HEK293 (cell line): ENCODE measurements around the gene FOXF1.
A peak's percentile ranks its signal among the peaks of the same experiment; 100 is the strongest.

Experiments used
- BCL6B ChIP-seq: fragments of 450-650 bp; formaldehyde crosslinking; IDR thresholded peaks from 2 replicates; pipeline ENCODE4 v1.5.1; 2017; ENCODE audit warnings: missing biosample characterization, missing genetic modification characterization
- EGR2 ChIP-seq: fragments of 450-650 bp; formaldehyde crosslinking; IDR thresholded peaks from 2 replicates; pipeline ENCODE4 v1.5.1; 2016; ENCODE audit warnings: low read depth, missing biosample characterization, missing genetic modification characterization
- KLF17 ChIP-seq: fragments of 450-650 bp; formaldehyde crosslinking; IDR thresholded peaks from 2 replicates; pipeline ENCODE4 v1.5.1; 2016; ENCODE audit warnings: missing biosample characterization, missing genetic modification characterization
- KLF8 ChIP-seq: fragments of 450-650 bp; formaldehyde crosslinking; IDR thresholded peaks from 2 replicates; pipeline ENCODE4 v1.5.1; 2016; ENCODE audit warnings: missing biosample characterization, missing genetic modification characterization
- SALL2 ChIP-seq: fragments of 450-650 bp; formaldehyde crosslinking; IDR thresholded peaks from 2 replicates; pipeline ENCODE4 v1.5.0; 2017; ENCODE audit warnings: missing biosample characterization, mild to moderate bottlenecking, missing genetic modification characterization, borderline replicate concordance
- ZBTB17 ChIP-seq: fragments of 450-650 bp; formaldehyde crosslinking; IDR thresholded peaks from 2 replicates; pipeline ENCODE4 v1.5.1; 2016; ENCODE audit warnings: missing biosample characterization, missing genetic modification characterization
- ZBTB6 ChIP-seq: fragments of 450-650 bp; formaldehyde crosslinking; IDR thresholded peaks from 2 replicates; pipeline ENCODE4 v1.5.1; 2017; ENCODE audit warnings: missing biosample characterization, missing genetic modification characterization
- ZFP41 ChIP-seq: fragments of 450-650 bp; formaldehyde crosslinking; IDR thresholded peaks from 2 replicates; pipeline ENCODE4 v1.5.1; 2016; ENCODE audit warnings: missing biosample characterization, missing genetic modification characterization, borderline replicate concordance
- ZNF274 ChIP-seq, 2 experiments: fragments of 200-500 bp in 1 of 2; fragments of 450-650 bp in 1 of 2; sonication (Bioruptor generic) in 1 of 2; formaldehyde crosslinking in 1 of 2; IDR thresholded peaks; 2 replicates each; pipeline versions ENCODE4 v1.5.1 to v1.6.1; 2014 to 2016; ENCODE audit warnings: borderline replicate concordance in 1 of 2, inconsistent platforms in 1 of 2, low read length in 1 of 2, missing biosample characterization in 1 of 2, missing genetic modification characterization in 1 of 2
- ZNF302 ChIP-seq: fragments of 450-650 bp; formaldehyde crosslinking; IDR thresholded peaks from 2 replicates; pipeline ENCODE4 v1.5.1; 2016; ENCODE audit warnings: missing biosample characterization, missing genetic modification characterization, low read depth
- ZNF473 ChIP-seq: fragments of 450-650 bp; formaldehyde crosslinking; IDR thresholded peaks from 2 replicates; pipeline ENCODE4 v1.5.1; 2017; ENCODE audit warnings: missing biosample characterization, missing genetic modification characterization
- ZNF488 ChIP-seq: fragments of 450-650 bp; formaldehyde crosslinking; IDR thresholded peaks from 2 replicates; pipeline ENCODE4 v1.5.1; 2016; ENCODE audit warnings: missing biosample characterization, missing genetic modification characterization
- ZNF514 ChIP-seq: fragments of 450-650 bp; formaldehyde crosslinking; IDR thresholded peaks from 2 replicates; pipeline ENCODE4 v1.5.1; 2016; ENCODE audit warnings: missing biosample characterization, missing genetic modification characterization
- ZNF580 ChIP-seq: fragments of 450-650 bp; formaldehyde crosslinking; IDR thresholded peaks from 2 replicates; pipeline ENCODE4 v1.5.1; 2016; ENCODE audit warnings: missing biosample characterization, missing genetic modification characterization
- ZNF645 ChIP-seq: fragments of 450-650 bp; formaldehyde crosslinking; IDR thresholded peaks from 2 replicates; pipeline ENCODE4; 2016; ENCODE audit warnings: missing biosample characterization, missing genetic modification characterization
- ZNF677 ChIP-seq: fragments of 450-650 bp; IDR thresholded peaks from 2 replicates; pipeline ENCODE4 v1.5.0; 2018; ENCODE audit warnings: missing biosample characterization, mild to moderate bottlenecking, missing genetic modification characterization, moderate library complexity
- ZNF692 ChIP-seq: fragments of 450-650 bp; formaldehyde crosslinking; IDR thresholded peaks from 2 replicates; pipeline ENCODE4 v1.5.1; 2016; ENCODE audit warnings: missing biosample characterization, missing genetic modification characterization
- ZNF704 ChIP-seq: fragments of 450-650 bp; formaldehyde crosslinking; IDR thresholded peaks from 2 replicates; pipeline ENCODE4 v1.5.1; 2016; ENCODE audit warnings: missing biosample characterization, missing genetic modification characterization
- ZNF768 ChIP-seq: fragments of 450-650 bp; formaldehyde crosslinking; IDR thresholded peaks from 2 replicates; pipeline ENCODE4 v1.5.1; 2018; ENCODE audit warnings: missing biosample characterization, mild to moderate bottlenecking, missing genetic modification characterization
- ZSCAN16 ChIP-seq: fragments of 450-650 bp; formaldehyde crosslinking; IDR thresholded peaks from 2 replicates; pipeline ENCODE4 v1.5.1; 2016; ENCODE audit warnings: missing biosample characterization, missing genetic modification characterization
- ZSCAN23 ChIP-seq: fragments of 450-650 bp; formaldehyde crosslinking; IDR thresholded peaks from 2 replicates; pipeline ENCODE4 v1.5.1; 2016; ENCODE audit warnings: missing biosample characterization, missing genetic modification characterization

FOXF1 gene

GRCh38 chr16:86505185-86505898 lies 5.0 kb upstream of the FOXF1 start (continued):
- TF ChIP-seq KLF17 (tag by site-specific recombination) (0 out of 2 replicates have a peak, but pooled peaks have one; percentile 28), ZNF768 (tag by site-specific recombination) (no peak), ZNF677 (tag by site-specific recombination) (no peak), EGR2 (tag by site-specific recombination) (peak; percentile 44; the same call in 1 of the 2 replicates), SALL2 (no peak), ZBTB6 (tag by site-specific recombination) (no peak), ZNF473 (tag by site-specific recombination) (no peak), ZNF645 (tag by site-specific recombination) (no peak), ZFP41 (tag by site-specific recombination) (no peak), ZNF302 (tag by site-specific recombination) (no peak), ZNF514 (tag by site-specific recombination) (no peak), ZSCAN16 (tag by site-specific recombination) (no peak), ZNF274 (IDR thresholded peaks at IDR 0.05; ENCODE audit: low read length) (no peak), ZNF274 (tag by site-specific recombination; IDR thresholded peaks at IDR 0.05; ENCODE audit: borderline replicate concordance) (no peak), ZSCAN23 (tag by site-specific recombination) (no peak), ZNF704 (tag by site-specific recombination) (no peak), KLF8 (no peak), ZNF580 (tag by site-specific recombination) (no peak), ZNF488 (tag by site-specific recombination) (no peak), BCL6B (no peak), ZNF692 (tag by site-specific recombination) (no peak), ZBTB17 (tag by site-specific recombination) (no peak)
